Activated naive CD8-positive, alpha-beta T cell treated with anti-CD3 and anti-CD28 coated beads, Interleukin-2, amount 50 U/mL, for 24 hours (primary cell): ENCODE results near the gene PGBD4.
"Not testable (repeated sequence)": the region's sequence is repeated elsewhere in the genome, so short reads cannot be mapped to it uniquely, and the experiment has no call there.

ENCODE experiments used
- ATAC-seq: fragments of 150-1000 bp; cut with Tn5 transposase; one replicate; pipeline ENCODE4 v1.10.0; 2021
- DNase-seq: peaks from one replicate; pipeline ENCODE4 v3.0.0; 2021
- H3K27ac Mint-ChIP-seq: one replicate; pipeline ENCODE4 v1.8.0; 2021; ENCODE audit warnings: mild to moderate bottlenecking, mixed read lengths
- H3K27me3 Mint-ChIP-seq: one replicate; pipeline ENCODE4 v1.8.0; 2021; ENCODE audit warnings: mixed read lengths
- H3K36me3 Mint-ChIP-seq: one replicate; pipeline ENCODE4 v1.8.0; 2021; ENCODE audit warnings: low read depth, mixed read lengths
- H3K4me1 Mint-ChIP-seq: one replicate; pipeline ENCODE4 v1.8.0; 2021; ENCODE audit warnings: mixed read lengths
- H3K4me3 Mint-ChIP-seq: one replicate; pipeline ENCODE4 v1.8.0; 2021; ENCODE audit warnings: mild to moderate bottlenecking, moderate library complexity, mixed read lengths
- H3K9me3 Mint-ChIP-seq: one replicate; pipeline ENCODE4 v1.8.0; 2021; ENCODE audit warnings: mixed read lengths

Gene PGBD4

GRCh38 chr15:34099914-34100313, 2.0 kb upstream of the PGBD4 start:
- peaks cover 36% of the 10 kb centered on the region for H3K4me1 Mint-ChIP-seq
- no peak overlapping the region for H3K27ac Mint-ChIP-seq
- peaks cover 12% of the 10 kb centered on the region for H3K9me3 Mint-ChIP-seq
- ATAC-seq (no peak), DNase-seq (no peak)
- H3K27me3 Mint-ChIP-seq: peaks cover 3% of the 10 kb centered on the region
- peaks cover 40% of the 10 kb centered on the region for H3K36me3 Mint-ChIP-seq
- peak overlapping the region; percentile 96 for H3K4me3 Mint-ChIP-seq

- Mint-ChIP-seq H3K36me3 (peaks cover 38% of the 10 kb centered on the region), H3K9me3 (peaks cover 15% of the 10 kb centered on the region), H3K27ac (peak overlapping the region; percentile 100), H3K4me1 (peaks cover 34% of the 10 kb centered on the region), H3K4me3 (peak overlapping the region; percentile 96), H3K27me3 (peaks cover 3% of the 10 kb centered on the region)
- DNase-seq (no peak), ATAC-seq (no peak)
Observed at GRCh38 chr15:34102175-34102925, 467 bp downstream of the PGBD4 start.

GRCh38 chr15:34106423-34106822, 4.5 kb downstream of the PGBD4 start:
- ATAC-seq (no peak), DNase-seq (no peak)
- Mint-ChIP-seq H3K4me1 (peaks cover 15% of the 10 kb centered on the region), H3K4me3 (no peak overlapping the region), H3K27me3 (peaks cover 3% of the 10 kb centered on the region), H3K9me3 (peaks cover 15% of the 10 kb centered on the region), H3K36me3 (peaks cover 33% of the 10 kb centered on the region), H3K27ac (no peak overlapping the region)

GRCh38 chr15:34107315-34107714, 5.4 kb downstream of the PGBD4 start:
- no peak overlapping the region for H3K27ac Mint-ChIP-seq

GRCh38 chr15:34109797-34110663, 8.1 kb downstream of the PGBD4 start:
- DNase-seq (no peak), ATAC-seq (no peak)
- Mint-ChIP-seq H3K4me1 (no peaks in the 10 kb centered on the region), H3K36me3 (peaks cover 2% of the 10 kb centered on the region), H3K27me3 (no peaks in the 10 kb centered on the region), H3K4me3 (no peak overlapping the region), H3K27ac (no peak overlapping the region), H3K9me3 (peaks cover 3% of the 10 kb centered on the region)

More at GRCh38 chr15:34107315-34107714, 5.4 kb downstream of the PGBD4 start:
- DNase-seq: no peak
- Mint-ChIP-seq H3K9me3 (peaks cover 15% of the 10 kb centered on the region), H3K36me3 (peaks cover 26% of the 10 kb centered on the region), H3K27me3 (no peaks in the 10 kb centered on the region), H3K4me1 (peaks cover 9% of the 10 kb centered on the region), H3K4me3 (no peak overlapping the region)
- no peak for ATAC-seq

GRCh38 chr15:34111488-34111887, 9.6 kb downstream of the PGBD4 start:
- Mint-ChIP-seq H3K4me3 (no peak overlapping the region), H3K4me1 (no peaks in the 10 kb centered on the region), H3K9me3 (peaks cover under 1% of the 10 kb centered on the region), H3K27ac (no peak overlapping the region), H3K27me3 (no peaks in the 10 kb centered on the region), H3K36me3 (no peaks in the 10 kb centered on the region)
- ATAC-seq: no peak
- DNase-seq: no peak

DNA sequence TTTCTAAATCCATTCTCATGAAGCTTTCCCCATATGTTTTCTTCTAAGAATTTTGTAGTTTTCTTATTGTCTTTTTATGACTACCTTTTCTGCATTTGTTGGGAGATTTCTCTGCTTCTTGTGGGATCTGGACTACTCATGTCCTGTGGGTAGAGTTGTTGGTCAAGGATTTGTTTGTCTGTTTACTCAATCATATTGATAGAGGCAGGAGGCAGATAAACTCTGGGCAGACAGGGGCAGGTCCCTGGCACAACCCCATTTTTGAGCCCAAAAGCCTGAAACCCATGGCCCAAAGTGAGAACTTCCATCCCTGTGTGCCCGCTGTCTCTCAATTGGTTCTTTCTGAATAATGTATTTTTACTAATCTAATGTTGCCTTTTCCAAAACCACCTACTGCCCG, 12.3 kb downstream of the PGBD4 start:
- no peaks in the 10 kb centered on the region for H3K36me3 Mint-ChIP-seq
- H3K4me1 Mint-ChIP-seq: no peaks in the 10 kb centered on the region
- H3K4me3 Mint-ChIP-seq: no peak overlapping the region
- no peaks in the 10 kb centered on the region for H3K9me3 Mint-ChIP-seq
- H3K27me3 Mint-ChIP-seq: peaks cover 10% of the 10 kb centered on the region
- H3K27ac Mint-ChIP-seq: no peak overlapping the region
- no peak for ATAC-seq
- no peak for DNase-seq

DNA sequence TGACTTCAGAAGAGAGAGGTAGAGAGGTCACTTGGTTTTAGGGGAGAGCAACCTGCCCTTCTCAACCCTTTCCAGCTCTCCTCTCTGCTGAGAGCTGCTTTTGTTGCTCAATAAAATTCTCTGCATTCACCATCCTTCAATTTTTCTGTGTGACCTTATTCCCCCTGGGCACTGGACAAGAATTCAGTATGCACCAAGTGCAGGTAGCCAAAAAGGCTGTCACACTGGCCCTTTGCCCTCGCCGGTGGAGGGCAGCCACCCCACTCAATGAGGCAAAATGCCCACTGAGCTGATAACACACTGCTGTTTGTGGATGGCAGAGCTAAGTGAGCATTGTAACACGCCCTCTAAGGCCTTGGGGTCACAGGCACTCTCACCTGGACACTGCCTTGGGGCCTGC, 12.9 kb downstream of the PGBD4 start:
- ATAC-seq: no peak
- no peaks in the 10 kb centered on the region for H3K36me3 Mint-ChIP-seq
- no peaks in the 10 kb centered on the region for H3K9me3 Mint-ChIP-seq
- no peak overlapping the region for H3K4me3 Mint-ChIP-seq
- peaks cover 13% of the 10 kb centered on the region for H3K27me3 Mint-ChIP-seq
- no peak overlapping the region for H3K27ac Mint-ChIP-seq
- DNase-seq: no peak
- H3K4me1 Mint-ChIP-seq: no peaks in the 10 kb centered on the region

DNA sequence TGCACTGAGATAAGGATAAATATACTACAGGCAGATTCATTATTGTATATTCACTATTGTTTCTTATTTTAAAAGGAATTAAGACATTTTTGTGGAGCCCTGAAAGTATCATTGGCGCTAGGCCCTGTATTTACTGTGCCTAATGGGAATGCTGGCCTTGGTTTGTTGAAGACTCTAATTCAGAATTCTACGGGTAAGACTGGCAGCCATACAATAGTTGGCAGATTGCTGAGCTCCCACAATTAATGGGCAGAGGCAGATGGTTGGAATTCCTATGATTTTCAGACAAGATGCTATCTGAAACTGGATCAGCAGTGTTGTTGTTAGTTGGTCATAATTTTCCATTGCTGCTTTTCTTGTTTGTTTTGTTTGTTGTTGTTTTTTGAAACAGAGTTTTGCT, 14.7 kb downstream of the PGBD4 start:
- Mint-ChIP-seq H3K27ac (no peak overlapping the region), H3K36me3 (no peaks in the 10 kb centered on the region), H3K4me1 (no peaks in the 10 kb centered on the region), H3K9me3 (no peaks in the 10 kb centered on the region), H3K4me3 (no peak overlapping the region), H3K27me3 (peaks cover 17% of the 10 kb centered on the region)
- no peak for ATAC-seq
- no peak for DNase-seq

DNA sequence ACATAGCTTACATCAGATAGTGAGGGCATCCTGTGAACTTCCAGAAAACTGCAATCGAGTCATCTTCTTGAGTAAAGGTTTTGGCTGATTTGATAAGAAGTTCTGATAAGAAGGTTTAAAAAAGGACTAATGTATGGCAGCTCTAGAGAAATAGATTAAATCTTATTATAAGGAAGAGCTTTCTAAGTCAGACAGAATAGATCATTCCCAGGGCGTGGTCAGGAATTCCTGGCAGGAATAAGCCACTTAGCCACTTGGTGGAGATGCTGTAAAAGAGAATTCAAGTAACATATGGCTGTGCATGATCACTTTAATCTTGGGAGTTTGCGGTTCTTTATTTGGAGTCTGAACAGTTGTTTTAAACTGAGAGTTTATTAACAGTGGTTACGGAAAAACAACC, 17.4 kb downstream of the PGBD4 start:
- Mint-ChIP-seq H3K9me3 (no peaks in the 10 kb centered on the region), H3K36me3 (no peaks in the 10 kb centered on the region), H3K4me1 (no peaks in the 10 kb centered on the region), H3K27ac (no peak overlapping the region), H3K27me3 (peaks cover 23% of the 10 kb centered on the region), H3K4me3 (no peak overlapping the region)
- DNase-seq (no peak), ATAC-seq (no peak)

- peaks cover 23% of the 10 kb centered on the region for H3K27me3 Mint-ChIP-seq
- not testable (repeated sequence) for ATAC-seq, DNase-seq, H3K4me3 Mint-ChIP-seq, H3K27ac Mint-ChIP-seq, H3K36me3 Mint-ChIP-seq, H3K4me1 Mint-ChIP-seq, H3K9me3 Mint-ChIP-seq
Observed at GRCh38 chr15:34120420-34120819, 18.5 kb downstream of the PGBD4 start.

- H3K9me3 Mint-ChIP-seq, H3K4me3 Mint-ChIP-seq, H3K36me3 Mint-ChIP-seq, DNase-seq, H3K4me1 Mint-ChIP-seq, H3K27ac Mint-ChIP-seq, ATAC-seq: not testable (repeated sequence)
- H3K27me3 Mint-ChIP-seq: peaks cover 23% of the 10 kb centered on the region
Observed at GRCh38 chr15:34121786-34122185, 19.9 kb downstream of the PGBD4 start.

- H3K4me1 Mint-ChIP-seq: no peaks in the 10 kb centered on the region
- H3K27ac Mint-ChIP-seq: no peak overlapping the region
- DNase-seq (no peak), ATAC-seq (no peak)
- peaks cover 15% of the 10 kb centered on the region for H3K27me3 Mint-ChIP-seq
- H3K9me3 Mint-ChIP-seq: peaks cover 4% of the 10 kb centered on the region
- H3K36me3 Mint-ChIP-seq: no peaks in the 10 kb centered on the region
- no peak overlapping the region for H3K4me3 Mint-ChIP-seq
Observed at GRCh38 chr15:34122771-34123183, 20.9 kb downstream of the PGBD4 start.

GRCh38 chr15:34124651-34125050, 22.8 kb downstream of the PGBD4 start:
- ATAC-seq (no peak), DNase-seq (no peak)
- Mint-ChIP-seq H3K9me3 (peaks cover 4% of the 10 kb centered on the region), H3K4me3 (no peak overlapping the region), H3K27ac (no peak overlapping the region), H3K4me1 (no peaks in the 10 kb centered on the region), H3K27me3 (peaks cover 10% of the 10 kb centered on the region), H3K36me3 (no peaks in the 10 kb centered on the region)

- ATAC-seq (no peak), DNase-seq (no peak)
- Mint-ChIP-seq H3K36me3 (no peaks in the 10 kb centered on the region), H3K4me1 (no peaks in the 10 kb centered on the region), H3K9me3 (peaks cover 4% of the 10 kb centered on the region), H3K4me3 (no peak overlapping the region), H3K27me3 (peaks cover 6% of the 10 kb centered on the region), H3K27ac (no peak overlapping the region)
Observed at GRCh38 chr15:34125945-34126344, 24.1 kb downstream of the PGBD4 start.
